Aorta (tissue), 5 donors: Measurements from ENCODE around the gene MEX3A. TPM values are rescaled to one million over a fixed set of nuclear protein-coding genes. Genes with fewer than 3 reads are reported as not detected.

Experiments
- ATAC-seq: fragments of 200-7000 bp; cut with Tn5 transposase; one replicate; pipeline ENCODE4 v1.9.1; 2022; ENCODE audit warnings: moderate library complexity; ENCODE audit not compliant: low FRiP score
- DNase-seq, 2 donors: peaks; one replicate each; pipeline ENCODE4 v3.0.0-alpha.2; 2020
- H3K27ac ChIP-seq, 2 donors: one replicate each; pipeline ENCODE4 v1.5.1; 2013; ENCODE audit warnings: low read length in 2 of 2, mild to moderate bottlenecking in 2 of 2, moderate library complexity in 2 of 2, control low read depth in 1 of 2, inconsistent platforms in 1 of 2, low read depth in 1 of 2
- H3K27me3 ChIP-seq, 2 donors: one replicate each; pipeline ENCODE4 v1.6.1; 2013; ENCODE audit warnings: control low read depth in 1 of 2, low read length in 1 of 2, mild to moderate bottlenecking in 1 of 2, moderate library complexity in 1 of 2; ENCODE audit not compliant: insufficient read depth in 2 of 2, control insufficient read depth in 1 of 2
- H3K36me3 ChIP-seq, 2 donors: one replicate each; pipeline ENCODE4 v1.6.1; 2013; ENCODE audit warnings: control low read depth in 1 of 2, low read length in 1 of 2, mild to moderate bottlenecking in 1 of 2; ENCODE audit not compliant: insufficient read depth in 2 of 2, control insufficient read depth in 1 of 2
- H3K4me1 ChIP-seq, 2 donors: one replicate each; pipeline ENCODE4 v1.6.1; 2013; ENCODE audit warnings: low read length in 2 of 2, control low read depth in 1 of 2, mild to moderate bottlenecking in 1 of 2, moderate library complexity in 1 of 2; ENCODE audit not compliant: insufficient read depth in 2 of 2, control insufficient read depth in 1 of 2
- H3K4me3 ChIP-seq, 2 donors: one replicate each; pipeline ENCODE4 v1.5.1; 2013; ENCODE audit warnings: low read length in 2 of 2, control low read depth in 1 of 2, mild to moderate bottlenecking in 1 of 2
- H3K9me3 ChIP-seq: one replicate; pipeline ENCODE4 v1.6.1; 2013; ENCODE audit warnings: mild to moderate bottlenecking, low read length; ENCODE audit not compliant: control insufficient read depth
- WGBS, 2 donors: extraction: QIAGEN DNeasy Blood & Tissue Kit; methylation state at CpG; one replicate each; pipeline ENCODE4 v1.1.7; 2013; 5-methylcytosine and 5-hydroxymethylcytosine counted together
- intact Hi-C, 2 donors: fragments of 100-400 bp; cut with DNase I; formaldehyde crosslinking; loops; one replicate each; pipeline versions ENCODE4 v1.14.2 to v1.15.0; 2022
- polyA plus RNA-seq, 2 donors: library from polyadenylated mRNA; stranded (reverse); fragments of 200-250 nt; gene quantifications; one replicate each; pipeline ENCODE4 v1.2.3, GENCODE V29; 2013
- total RNA-seq, 2 donors: library from RNA; stranded (reverse); fragmentation: NEBNext Ultra II Directional; extraction: Animal tissue kit (Norgen Biotek cat#: 25700); gene quantifications; one replicate each; pipeline ENCODE4 v1.2.1, GENCODE V29; 2021
- donor health status: healthy with polysubstance abuse.
- donor health status: Bipolar disorder and iron deficiency.
- donor health status: DM: no; HTN: no; CAD: no.
- donor health status: DM: no; HTN: no; CAD: no.
- donor health status: DM: yes; HTN: yes; CAD: no.

Gene MEX3A
- total and polyA plus RNA-seq, 4 donors: 0.03 to 1.6 (median 0.68) TPM

DNA sequence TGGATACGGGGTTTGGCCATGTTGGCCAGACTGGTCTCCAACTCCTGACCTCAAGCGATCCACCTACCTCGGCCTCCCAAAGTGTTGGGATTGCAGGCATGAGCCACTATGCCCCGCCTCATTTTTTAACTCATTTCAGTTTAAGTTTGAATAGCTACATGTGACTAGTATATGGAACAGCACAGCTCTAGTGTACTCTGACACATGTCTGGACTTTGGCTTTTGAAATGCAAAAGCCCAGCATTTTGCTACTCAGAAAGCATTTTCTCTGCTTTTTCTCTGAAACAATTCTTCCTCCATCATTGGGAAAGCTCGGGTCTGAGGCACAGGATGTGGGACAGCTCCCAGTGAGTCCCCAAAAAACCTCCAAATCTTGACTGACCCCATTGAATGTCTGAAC is 57.5 kb downstream of the MEX3A start:
- intact Hi-C loops: no loop called here
- WGBS, 2 donors: 76 to 84% methylated on average over 5 of the region's 5 CpGs
- no peak for DNase-seq
- no peak for ATAC-seq
- no peak overlapping the region for H3K27ac ChIP-seq
- no peak overlapping the region for H3K4me3 ChIP-seq
- H3K36me3 ChIP-seq: no peaks in the 10 kb centered on the region
- H3K4me1 ChIP-seq: no peaks in the 10 kb centered on the region
- H3K9me3 ChIP-seq: no peaks in the 10 kb centered on the region
- H3K27me3 ChIP-seq: no peaks in the 10 kb centered on the region

Other genes starting within 250 kb of the MEX3A start
- 10 to 100 TPM; 65.4 to 81.9 TPM for gene GON4L, start 225.3 kb downstream of the MEX3A start, total RNA-seq
- gene GON4L, start 225.3 kb downstream of the MEX3A start, polyA plus RNA-seq: 10 to 100 TPM in 1 of 2 donors, 1 to 10 TPM in 1; 6.4 to 43.4 TPM
- 10 to 100 TPM; 42.8 to 49.5 TPM for gene SYT11, start 222.9 kb downstream of the MEX3A start, total RNA-seq
- 10 to 100 TPM; 12.1 to 23.6 TPM for gene SYT11, start 222.9 kb downstream of the MEX3A start, polyA plus RNA-seq
- 10 to 100 TPM; 49.6 to 49.9 TPM for gene RIT1, start 171.1 kb downstream of the MEX3A start, total RNA-seq
- gene RIT1, start 171.1 kb downstream of the MEX3A start, polyA plus RNA-seq: 10 to 100 TPM; 16.4 to 19.0 TPM
- gene KHDC4, start 148.1 kb downstream of the MEX3A start, total RNA-seq: 10 to 100 TPM; 47.0 to 60.5 TPM
- 10 to 100 TPM in 1 of 2 donors, 1 to 10 TPM in 1; 6.8 to 49.5 TPM for gene KHDC4, start 148.1 kb downstream of the MEX3A start, polyA plus RNA-seq
- gene RXFP4, start 140.8 kb downstream of the MEX3A start, total RNA-seq: not detected
- not detected for gene RXFP4, start 140.8 kb downstream of the MEX3A start, polyA plus RNA-seq
- gene ARHGEF2, start 103.9 kb downstream of the MEX3A start, total RNA-seq: 100 to 1,000 TPM; 175 to 217 TPM
- gene ARHGEF2, start 103.9 kb downstream of the MEX3A start, polyA plus RNA-seq: 10 to 100 TPM; 58.3 to 58.9 TPM
- 100 to 1,000 TPM; 151 to 152 TPM for gene SSR2, start 61.5 kb downstream of the MEX3A start, total RNA-seq
- gene SSR2, start 61.5 kb downstream of the MEX3A start, polyA plus RNA-seq: 100 to 1,000 TPM; 232 to 245 TPM
- gene UBQLN4, start 28.7 kb downstream of the MEX3A start, total RNA-seq: 10 to 100 TPM; 23.8 to 25.7 TPM
- 10 to 100 TPM; 14.5 to 16.0 TPM for gene UBQLN4, start 28.7 kb downstream of the MEX3A start, polyA plus RNA-seq
- 10 to 100 TPM; 31.6 to 41.2 TPM for gene LAMTOR2, start 27.7 kb downstream of the MEX3A start, total RNA-seq
- gene LAMTOR2, start 27.7 kb downstream of the MEX3A start, polyA plus RNA-seq: 100 to 1,000 TPM in 1 of 2 donors, 10 to 100 TPM in 1; 78.3 to 129 TPM
- not detected for gene RAB25, start 21.3 kb downstream of the MEX3A start, total RNA-seq
- gene RAB25, start 21.3 kb downstream of the MEX3A start, polyA plus RNA-seq: 10 to 100 TPM in 1 of 2 donors, 1 to 10 TPM in 1; 1.5 to 32.4 TPM
- gene LMNA, start 32.2 kb upstream of the MEX3A start, total RNA-seq: 1,000 to 10,000 TPM in 1 of 2 donors, 100 to 1,000 TPM in 1; 497 to 1,067 TPM
- gene LMNA, start 32.2 kb upstream of the MEX3A start, polyA plus RNA-seq: 100 to 1,000 TPM in 1 of 2 donors, 10 to 100 TPM in 1; 94.3 to 378 TPM
- gene SEMA4A, start 71.1 kb upstream of the MEX3A start, total RNA-seq: 10 to 100 TPM in 1 of 2 donors, 1 to 10 TPM in 1; 8.9 to 20.0 TPM
- gene SEMA4A, start 71.1 kb upstream of the MEX3A start, polyA plus RNA-seq: 1 to 10 TPM; 3.0 to 4.7 TPM
- gene SLC25A44, start 111.6 kb upstream of the MEX3A start, total RNA-seq: 10 to 100 TPM; 15.7 to 18.6 TPM
- 10 to 100 TPM in 1 of 2 donors, 1 to 10 TPM in 1; 8.6 to 10.2 TPM for gene SLC25A44, start 111.6 kb upstream of the MEX3A start, polyA plus RNA-seq
- 10 to 100 TPM; 31.4 to 38.5 TPM for gene PMF1, start 130.5 kb upstream of the MEX3A start, total RNA-seq
- gene PMF1, start 130.5 kb upstream of the MEX3A start, polyA plus RNA-seq: 10 to 100 TPM; 29.6 to 65.0 TPM
- gene BGLAP, start 159.7 kb upstream of the MEX3A start, total RNA-seq: 1 to 10 TPM in 1 of 2 donors, not detected in 1; 2.9 TPM
- 1 to 10 TPM in 1 of 2 donors, not detected in 1; 1.9 TPM for gene BGLAP, start 159.7 kb upstream of the MEX3A start, polyA plus RNA-seq
- 1 to 10 TPM in 1 of 2 donors, under 1 TPM in 1; 0.81 to 2.8 TPM for gene PAQR6, start 165.6 kb upstream of the MEX3A start, total RNA-seq
- gene PAQR6, start 165.6 kb upstream of the MEX3A start, polyA plus RNA-seq: 1 to 10 TPM in 1 of 2 donors, not detected in 1; 2.3 TPM
- 10 to 100 TPM; 47.2 to 58.6 TPM for gene SMG5, start 200.4 kb upstream of the MEX3A start, total RNA-seq
- 10 to 100 TPM; 21.9 to 34.7 TPM for gene SMG5, start 200.4 kb upstream of the MEX3A start, polyA plus RNA-seq
- 1 to 10 TPM; 1.2 to 2.6 TPM for gene TMEM79, start 201.9 kb upstream of the MEX3A start, total RNA-seq
- gene TMEM79, start 201.9 kb upstream of the MEX3A start, polyA plus RNA-seq: 1 to 10 TPM; 1.4 to 2.1 TPM
- 10 to 100 TPM; 36.4 to 50.8 TPM for gene GLMP, start 213.2 kb upstream of the MEX3A start, total RNA-seq
- 10 to 100 TPM; 42.2 to 57.1 TPM for gene GLMP, start 213.2 kb upstream of the MEX3A start, polyA plus RNA-seq
- gene VHLL, start 216.8 kb upstream of the MEX3A start, total RNA-seq: not detected
- not detected for gene VHLL, start 216.8 kb upstream of the MEX3A start, polyA plus RNA-seq